ENCODE data around the gene RDH16.

- TF ChIP-seq POLR2A (IDR thresholded peaks at IDR 0.05) (no peak), CTCF (IDR thresholded peaks at IDR 0.05) (no peak)
These were observed 36.9 kb upstream of the RDH16 start for GRCh38 chr12:56994231-56994746.
